ENCODE data around the gene TOP1. TPM values are rescaled to one million over a fixed set of nuclear protein-coding genes. Genes with fewer than 3 reads are reported as not detected.
A peak's percentile ranks its signal among the peaks of the same experiment; 100 is the strongest.
"Not testable (repeated sequence)": the region's sequence is repeated elsewhere in the genome, so short reads cannot be mapped to it uniquely, and the experiment has no call there.

TOP1 gene
- polyA plus RNA-seq, 5 donors, result 79.1 to 101 (median 93.5) TPM

- DNase-seq, result no peak
Observed at GRCh38 chr20:41089555-41089954, 60.9 kb downstream of the TOP1 start.

- no peak for DNase-seq
Observed at GRCh38 chr20:41091927-41092326, 63.3 kb downstream of the TOP1 start.

- DNase-seq, result no peak
Observed at GRCh38 chr20:41094353-41095055, 65.9 kb downstream of the TOP1 start.

GRCh38 chr20:41095110-41095969 is 66.7 kb downstream of the TOP1 start:
- peak; percentile 39 to 61 for DNase-seq

GRCh38 chr20:41098703-41099250 is 70.2 kb downstream of the TOP1 start:
- DNase-seq, result peak in 1 of 2 donors; percentile 28

- no peak for DNase-seq
Observed at GRCh38 chr20:41100001-41100480, 71.4 kb downstream of the TOP1 start.

- DNase-seq, result no peak
Observed at GRCh38 chr20:41101660-41102059, 73.0 kb downstream of the TOP1 start.

- DNase-seq, result no peak
Observed at GRCh38 chr20:41108531-41108930, 79.9 kb downstream of the TOP1 start.

GRCh38 chr20:41110012-41110411 is 81.4 kb downstream of the TOP1 start:
- no peak for DNase-seq

GRCh38 chr20:41110930-41111577 is 82.4 kb downstream of the TOP1 start:
- no peak for DNase-seq

GRCh38 chr20:41111578-41111951 is 82.9 kb downstream of the TOP1 start:
- no peak for DNase-seq

GRCh38 chr20:41116282-41116956 is 87.8 kb downstream of the TOP1 start:
- no peak for DNase-seq

GRCh38 chr20:41118159-41118558 is 89.5 kb downstream of the TOP1 start:
- DNase-seq, result not testable (repeated sequence)

GRCh38 chr20:41118632-41119031 is 90.0 kb downstream of the TOP1 start:
- DNase-seq, result no peak

- no peak for DNase-seq
Observed at GRCh38 chr20:41119614-41120561, 91.3 kb downstream of the TOP1 start.

GRCh38 chr20:41121399-41121798 is 92.8 kb downstream of the TOP1 start:
- no peak for DNase-seq

- DNase-seq, result no peak
Observed at GRCh38 chr20:41123631-41124030, 95.0 kb downstream of the TOP1 start.

- no peak for DNase-seq
Observed at GRCh38 chr20:41124451-41125094, 96.0 kb downstream of the TOP1 start.

- DNase-seq, result no peak
Observed at GRCh38 chr20:41125530-41126457, 97.2 kb downstream of the TOP1 start.
